LNCAP (cell line): ENCODE data around the gene NPTXR.

Experiments
- CTCF ChIP-seq: fragments of 450-650 bp; IDR thresholded peaks from 2 replicates; pipeline ENCODE4 v1.5.1; 2017; ENCODE audit warnings: mild to moderate bottlenecking

NPTXR gene

GRCh38 chr22:38853196-38853651 is 9.4 kb upstream of the NPTXR start:
- no peak for TF ChIP-seq CTCF

- no peak for TF ChIP-seq CTCF
Measured at GRCh38 chr22:38852522-38852921, 8.7 kb upstream of the NPTXR start.

GRCh38 chr22:38850941-38851849 is 7.4 kb upstream of the NPTXR start:
- TF ChIP-seq CTCF, result no peak

DNA sequence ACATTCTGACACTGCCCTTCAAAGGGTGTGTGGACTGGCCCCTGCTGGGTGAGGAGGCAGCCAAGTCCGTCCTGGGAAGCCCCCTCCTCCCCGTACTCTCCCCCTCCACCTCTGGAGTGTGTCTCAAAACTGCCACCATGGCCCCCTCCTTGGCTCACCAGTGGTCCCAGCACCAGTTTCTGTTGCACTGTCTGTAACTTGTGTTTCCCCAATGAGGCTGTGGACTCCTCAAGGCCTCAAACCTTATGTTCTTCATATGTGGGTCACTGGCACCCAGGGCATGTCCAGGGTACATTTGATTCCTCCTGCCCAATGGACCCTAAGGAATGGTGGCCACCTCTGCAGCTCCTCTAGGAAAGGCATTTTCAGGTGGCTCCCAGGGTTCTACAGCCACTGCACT is 6.6 kb upstream of the NPTXR start:
- TF ChIP-seq CTCF, result no peak

DNA sequence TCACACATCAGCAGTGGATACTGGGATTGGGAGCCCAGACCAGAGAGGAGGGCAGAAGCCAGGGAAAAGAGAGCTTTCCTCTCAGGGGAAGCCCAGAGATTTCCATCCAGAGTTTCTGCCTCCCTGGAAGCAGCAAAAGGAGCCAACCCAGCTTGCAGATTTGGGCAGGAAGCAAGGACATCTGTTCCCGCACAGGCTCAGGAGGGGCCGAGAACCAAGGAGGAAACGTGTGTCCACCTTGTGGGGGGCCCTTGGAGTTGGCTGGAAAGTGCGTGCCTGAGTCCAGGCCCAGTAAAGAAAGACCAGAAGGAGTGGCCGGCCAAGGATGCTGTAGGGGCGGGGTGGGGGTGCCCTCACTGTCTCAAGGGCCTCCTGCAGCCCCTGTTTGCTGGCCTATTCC is 6.0 kb upstream of the NPTXR start:
- no peak for TF ChIP-seq CTCF

GRCh38 chr22:38846412-38846811 is 2.6 kb upstream of the NPTXR start:
- no peak for TF ChIP-seq CTCF

GRCh38 chr22:38845004-38845740 is 1.3 kb upstream of the NPTXR start:
- TF ChIP-seq CTCF, result no peak
